ENCODE measurements around the gene CXCL17. TPM values are rescaled to one million over a fixed set of nuclear protein-coding genes. Genes with fewer than 3 reads are reported as not detected.
A peak's percentile ranks its signal among the peaks of the same experiment; 100 is the strongest.

The CXCL17 gene
- total RNA-seq, 1 experiment from 2014 or later = not detected

DNA sequence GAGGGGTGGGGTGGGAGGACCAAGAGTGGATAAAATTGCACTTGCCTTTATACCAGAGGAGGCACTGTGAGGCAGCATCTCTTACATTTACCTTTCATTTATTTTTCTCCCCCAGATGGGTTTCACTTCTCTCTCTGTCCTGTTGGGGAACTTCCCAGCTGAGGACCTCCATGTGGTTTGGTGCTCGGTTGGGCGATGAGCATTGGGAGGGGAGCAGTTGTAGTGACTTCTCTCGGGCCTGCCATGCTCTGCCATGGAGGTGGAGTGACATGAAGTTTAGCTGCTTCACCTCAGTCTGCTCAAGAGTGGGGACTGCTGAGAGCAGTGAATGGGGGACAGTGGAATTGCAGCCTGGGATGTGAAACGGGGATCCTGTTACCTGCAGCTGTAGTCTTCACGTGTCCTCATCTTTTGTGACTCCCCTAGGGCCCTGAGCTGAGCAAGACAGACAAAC is 23.1 kb upstream of the CXCL17 start:
- no peak for DNase-seq
- TF ChIP-seq, protein P1, sequence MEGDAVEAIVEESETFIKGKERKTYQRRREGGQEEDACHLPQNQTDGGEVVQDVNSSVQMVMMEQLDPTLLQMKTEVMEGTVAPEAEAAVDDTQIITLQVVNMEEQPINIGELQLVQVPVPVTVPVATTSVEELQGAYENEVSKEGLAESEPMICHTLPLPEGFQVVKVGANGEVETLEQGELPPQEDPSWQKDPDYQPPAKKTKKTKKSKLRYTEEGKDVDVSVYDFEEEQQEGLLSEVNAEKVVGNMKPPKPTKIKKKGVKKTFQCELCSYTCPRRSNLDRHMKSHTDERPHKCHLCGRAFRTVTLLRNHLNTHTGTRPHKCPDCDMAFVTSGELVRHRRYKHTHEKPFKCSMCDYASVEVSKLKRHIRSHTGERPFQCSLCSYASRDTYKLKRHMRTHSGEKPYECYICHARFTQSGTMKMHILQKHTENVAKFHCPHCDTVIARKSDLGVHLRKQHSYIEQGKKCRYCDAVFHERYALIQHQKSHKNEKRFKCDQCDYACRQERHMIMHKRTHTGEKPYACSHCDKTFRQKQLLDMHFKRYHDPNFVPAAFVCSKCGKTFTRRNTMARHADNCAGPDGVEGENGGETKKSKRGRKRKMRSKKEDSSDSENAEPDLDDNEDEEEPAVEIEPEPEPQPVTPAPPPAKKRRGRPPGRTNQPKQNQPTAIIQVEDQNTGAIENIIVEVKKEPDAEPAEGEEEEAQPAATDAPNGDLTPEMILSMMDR (conservative IDR thresholded peaks at IDR 0.05) = peak; percentile 30; the same call in 1 of the 3 replicates
- no peak overlapping the region for H2BK120ac ChIP-seq (ENCODE audit: low read depth, low read length, poor library complexity, severe bottlenecking)
- Mint-ChIP-seq H3K4me3 (no peak overlapping the region), H3K27ac (peak overlapping the region in 2 of 3 experiments; percentile 33 to 74; a peak in 3 of 7 replicates), H3K27me3 (ENCODE audit: low read depth) (0 out of 2 replicates have a peak, but pooled peaks cover 2% of the 10 kb centered on the region), H3K9me3 (no peaks in the 10 kb centered on the region), H3K36me3 (ENCODE audit: insufficient read depth in 1 of 3, low read depth in 3 of 3) (peaks cover 0 to 3% (median 0%) of the 10 kb centered on the region in 3 experiments; a peak in 1 of 7 replicates), H3K4me1 (peaks cover 28 to 30% of the 10 kb centered on the region in 2 experiments)
- H2AK5ac ChIP-seq (ENCODE audit: insufficient read length, low read length) = no peak overlapping the region
- no peaks in the 10 kb centered on the region for H3K23me2 ChIP-seq (ENCODE audit: insufficient read length, low read depth, low read length, poor library complexity, severe bottlenecking)
- no peak overlapping the region for H3K9ac ChIP-seq (ENCODE audit: extremely low read depth, insufficient read length, low read length)
- H4K8ac ChIP-seq (replicated peaks; ENCODE audit: insufficient read length, low read depth, low read length) = no peak overlapping the region
- H3K27ac ChIP-seq (ENCODE audit: insufficient read length, low read depth, low read length) = no peak overlapping the region
- whole genome bisulfite sequencing (ENCODE audit: extremely low coverage, insufficient read length, low lambda C conversion rate) = no CpG with 5 or more reads among the region's 5 CpGs
- H3K4me2 ChIP-seq (ENCODE audit: insufficient read depth, insufficient read length, low read length) = no peak overlapping the region
- no peak overlapping the region for H2BK15ac ChIP-seq (ENCODE audit: low read depth, low read length)
- H3T11ph ChIP-seq (ENCODE audit: low read length) = no peak overlapping the region
- no peak overlapping the region for H4K5ac ChIP-seq (ENCODE audit: insufficient read length, low read depth, low read length)
- no peak overlapping the region for H2BK20ac ChIP-seq (ENCODE audit: low read depth, low read length, poor library complexity, severe bottlenecking)
- no peak overlapping the region for H3K23ac ChIP-seq (ENCODE audit: insufficient read length, low read depth, low read length)
- H3K4me1 ChIP-seq (ENCODE audit: insufficient read depth, low read length) = peaks cover 8% of the 10 kb centered on the region; the same call in 1 of the 2 replicates
- no peaks in the 10 kb centered on the region for H3K79me1 ChIP-seq (ENCODE audit: insufficient read depth, low read depth, low read length, poor library complexity, severe bottlenecking)
- no peak overlapping the region for H2BK12ac ChIP-seq (ENCODE audit: insufficient read length, low read depth, low read length)
- H2AFZ ChIP-seq (ENCODE audit: low read length) = no peak overlapping the region
- H3K27me3 ChIP-seq (ENCODE audit: insufficient read depth, low read length) = no peaks in the 10 kb centered on the region
- no peak overlapping the region for H2BK5ac ChIP-seq (ENCODE audit: insufficient read length, low read length)
- H3K9me3 ChIP-seq (ENCODE audit: control insufficient read depth, low read depth, low read length) = no peaks in the 10 kb centered on the region
- no peak overlapping the region for H3K4ac ChIP-seq (ENCODE audit: low read depth, low read length)
- no peaks in the 10 kb centered on the region for H3K79me2 ChIP-seq (ENCODE audit: insufficient read depth, low read length)
- no peak overlapping the region for H4K91ac ChIP-seq (ENCODE audit: insufficient read length, low read depth, low read length)
- H3K18ac ChIP-seq (ENCODE audit: insufficient read length, low read depth, low read length) = no peak overlapping the region
- no peak overlapping the region for H3K56ac ChIP-seq (ENCODE audit: insufficient read length, low read depth, low read length)
- no peaks in the 10 kb centered on the region for H4K20me1 ChIP-seq (ENCODE audit: control insufficient read depth, insufficient read depth, insufficient read length)
- no peak overlapping the region; the same call in 1 of the 2 replicates for H3K14ac ChIP-seq (ENCODE audit: insufficient read depth, low read length)

All from H9 (cell line).